PC-9 (cell line): Measurements from ENCODE around the gene OBSL1.

Experiments
- EZH2 ChIP-seq: fragments of 200-600 bp; sonication (generic); IDR thresholded peaks from 2 replicates; pipeline ENCODE4 v1.8.0; 2017; ENCODE audit warnings: antibody characterized with exemption, low read depth
- TF ChIP-seq, protein P1 (sequence below): fragments of 200-600 bp; sonication (generic); conservative IDR thresholded peaks from 2 replicates; pipeline ENCODE4 v1.6.1; 2017; ENCODE audit warnings: mixed run types, antibody characterized with exemption, mild to moderate bottlenecking, moderate library complexity

DNA sequence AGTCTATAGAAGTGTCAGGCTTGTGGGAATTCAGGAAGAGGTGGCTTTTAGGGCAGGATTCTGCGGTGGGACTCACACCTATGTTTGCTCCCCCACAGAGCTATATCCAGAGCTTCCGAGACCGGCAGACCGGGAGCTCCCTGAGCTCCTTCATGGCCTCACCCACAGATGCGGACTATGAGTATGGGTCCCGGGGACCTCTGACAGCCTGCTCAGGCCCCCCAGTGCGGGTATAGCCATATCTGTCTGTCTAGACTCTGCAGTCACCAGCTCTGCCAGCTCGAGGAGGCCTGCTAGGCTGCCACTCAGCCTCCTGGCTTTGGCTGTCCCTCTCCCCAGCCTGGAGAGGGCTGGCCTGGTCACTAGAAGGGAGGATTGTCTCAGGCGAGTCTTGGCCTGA, 21.7 kb downstream of the OBSL1 start:
- TF ChIP-seq, protein P1, sequence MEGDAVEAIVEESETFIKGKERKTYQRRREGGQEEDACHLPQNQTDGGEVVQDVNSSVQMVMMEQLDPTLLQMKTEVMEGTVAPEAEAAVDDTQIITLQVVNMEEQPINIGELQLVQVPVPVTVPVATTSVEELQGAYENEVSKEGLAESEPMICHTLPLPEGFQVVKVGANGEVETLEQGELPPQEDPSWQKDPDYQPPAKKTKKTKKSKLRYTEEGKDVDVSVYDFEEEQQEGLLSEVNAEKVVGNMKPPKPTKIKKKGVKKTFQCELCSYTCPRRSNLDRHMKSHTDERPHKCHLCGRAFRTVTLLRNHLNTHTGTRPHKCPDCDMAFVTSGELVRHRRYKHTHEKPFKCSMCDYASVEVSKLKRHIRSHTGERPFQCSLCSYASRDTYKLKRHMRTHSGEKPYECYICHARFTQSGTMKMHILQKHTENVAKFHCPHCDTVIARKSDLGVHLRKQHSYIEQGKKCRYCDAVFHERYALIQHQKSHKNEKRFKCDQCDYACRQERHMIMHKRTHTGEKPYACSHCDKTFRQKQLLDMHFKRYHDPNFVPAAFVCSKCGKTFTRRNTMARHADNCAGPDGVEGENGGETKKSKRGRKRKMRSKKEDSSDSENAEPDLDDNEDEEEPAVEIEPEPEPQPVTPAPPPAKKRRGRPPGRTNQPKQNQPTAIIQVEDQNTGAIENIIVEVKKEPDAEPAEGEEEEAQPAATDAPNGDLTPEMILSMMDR: no peak
- no peak for TF ChIP-seq EZH2
